Measurements from ENCODE around the gene IL10RA.
"Not testable (repeated sequence)": the region's sequence is repeated elsewhere in the genome, so short reads cannot be mapped to it uniquely, and the experiment has no call there.

IL10RA gene

DNA sequence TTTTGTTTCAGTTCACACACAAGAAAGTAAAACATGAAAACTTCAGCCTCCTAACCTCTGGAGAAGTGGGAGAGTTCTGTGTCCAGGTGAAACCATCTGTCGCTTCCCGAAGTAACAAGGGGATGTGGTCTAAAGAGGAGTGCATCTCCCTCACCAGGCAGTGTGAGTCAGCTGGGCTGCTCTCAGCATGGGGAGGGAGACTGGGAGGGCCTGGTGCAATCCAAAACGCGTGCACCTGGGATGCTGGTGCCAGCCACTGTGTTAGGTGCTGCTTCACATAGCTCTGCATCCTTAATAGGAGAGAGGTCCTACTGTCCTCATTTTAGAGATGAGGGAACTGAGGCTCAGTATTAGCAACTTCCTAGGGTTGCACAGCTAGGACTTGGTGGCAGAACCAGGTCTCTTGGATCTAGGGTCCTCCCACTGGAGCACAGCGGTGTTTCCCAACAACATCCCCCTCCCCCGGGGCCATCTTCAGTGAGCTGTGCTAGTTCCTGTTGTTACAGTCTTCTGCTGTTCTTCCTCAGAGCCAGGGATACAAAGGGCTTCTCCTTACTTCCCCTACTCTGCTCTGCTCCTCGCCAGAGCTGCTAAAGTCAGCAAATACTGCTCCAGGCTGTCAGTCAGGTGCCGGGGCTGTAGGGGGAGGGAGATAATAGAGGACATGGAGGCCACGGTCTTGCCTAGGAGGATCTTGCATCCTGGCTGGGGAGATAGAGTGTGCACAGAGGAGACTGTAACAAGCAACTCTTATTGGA is 8.0 kb downstream of the IL10RA start:
- DNase-seq = no peak

DNA sequence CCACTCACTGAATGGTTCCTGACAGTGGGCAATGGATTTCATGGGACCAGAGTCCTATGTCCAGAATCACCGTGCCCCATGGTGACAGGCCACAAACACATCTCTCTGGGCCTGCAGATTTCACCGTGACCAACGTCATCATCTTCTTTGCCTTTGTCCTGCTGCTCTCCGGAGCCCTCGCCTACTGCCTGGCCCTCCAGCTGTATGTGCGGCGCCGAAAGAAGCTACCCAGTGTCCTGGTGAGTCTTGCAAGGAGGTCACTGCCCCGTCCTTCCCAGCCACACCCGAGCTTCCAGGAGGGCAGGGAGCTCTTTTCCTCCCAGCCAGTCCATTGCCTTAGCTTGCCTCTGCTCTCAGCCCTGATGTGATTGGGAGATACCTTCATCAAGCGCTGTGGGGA is 9.3 kb downstream of the IL10RA start:
- DNase-seq = no peak

DNA sequence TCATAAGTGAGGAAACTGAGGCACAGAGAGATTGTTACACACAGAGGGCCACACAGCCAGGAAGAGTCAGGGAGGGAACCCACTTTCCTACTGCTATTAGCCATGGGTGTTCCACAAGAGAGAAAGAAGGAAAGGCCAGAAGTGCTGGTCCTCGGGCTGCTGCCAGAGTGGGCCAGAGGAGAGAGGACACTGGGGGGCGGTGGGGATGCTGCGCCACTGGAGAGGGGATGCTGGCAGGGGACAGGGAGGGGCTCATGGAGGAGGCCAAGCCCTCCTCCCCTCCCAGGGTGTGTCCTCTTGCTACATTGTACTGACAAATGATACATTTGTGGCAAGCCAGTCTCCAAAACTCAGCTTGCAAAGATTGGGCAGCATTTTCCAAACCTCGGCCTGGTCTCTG is 9.9 kb downstream of the IL10RA start:
- DNase-seq = no peak

- no peak for DNase-seq
Measured at GRCh38 chr11:117997406-117997805, 11.2 kb downstream of the IL10RA start.

GRCh38 chr11:117997823-117998579 is 11.8 kb downstream of the IL10RA start:
- no peak for DNase-seq

- DNase-seq = no peak
Measured at GRCh38 chr11:117998664-117999353, 12.6 kb downstream of the IL10RA start.

DNA sequence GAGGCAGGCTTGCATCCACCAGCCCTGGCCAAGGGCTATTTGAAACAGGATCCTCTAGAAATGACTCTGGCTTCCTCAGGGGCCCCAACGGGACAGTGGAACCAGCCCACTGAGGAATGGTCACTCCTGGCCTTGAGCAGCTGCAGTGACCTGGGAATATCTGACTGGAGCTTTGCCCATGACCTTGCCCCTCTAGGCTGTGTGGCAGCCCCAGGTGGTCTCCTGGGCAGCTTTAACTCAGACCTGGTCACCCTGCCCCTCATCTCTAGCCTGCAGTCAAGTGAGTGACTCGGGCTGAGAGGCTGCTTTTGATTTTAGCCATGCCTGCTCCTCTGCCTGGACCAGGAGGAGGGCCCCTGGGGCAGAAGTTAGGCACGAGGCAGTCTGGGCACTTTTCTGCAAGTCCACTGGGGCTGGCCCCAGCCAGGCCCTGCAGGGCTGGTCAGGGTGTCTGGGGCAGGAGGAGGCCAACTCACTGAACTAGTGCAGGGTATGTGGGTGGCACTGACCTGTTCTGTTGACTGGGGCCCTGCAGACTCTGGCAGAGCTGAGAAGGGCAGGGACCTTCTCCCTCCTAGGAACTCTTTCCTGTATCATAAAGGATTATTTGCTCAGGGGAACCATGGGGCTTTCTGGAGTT is 13.3 kb downstream of the IL10RA start:
- no peak for DNase-seq

DNA sequence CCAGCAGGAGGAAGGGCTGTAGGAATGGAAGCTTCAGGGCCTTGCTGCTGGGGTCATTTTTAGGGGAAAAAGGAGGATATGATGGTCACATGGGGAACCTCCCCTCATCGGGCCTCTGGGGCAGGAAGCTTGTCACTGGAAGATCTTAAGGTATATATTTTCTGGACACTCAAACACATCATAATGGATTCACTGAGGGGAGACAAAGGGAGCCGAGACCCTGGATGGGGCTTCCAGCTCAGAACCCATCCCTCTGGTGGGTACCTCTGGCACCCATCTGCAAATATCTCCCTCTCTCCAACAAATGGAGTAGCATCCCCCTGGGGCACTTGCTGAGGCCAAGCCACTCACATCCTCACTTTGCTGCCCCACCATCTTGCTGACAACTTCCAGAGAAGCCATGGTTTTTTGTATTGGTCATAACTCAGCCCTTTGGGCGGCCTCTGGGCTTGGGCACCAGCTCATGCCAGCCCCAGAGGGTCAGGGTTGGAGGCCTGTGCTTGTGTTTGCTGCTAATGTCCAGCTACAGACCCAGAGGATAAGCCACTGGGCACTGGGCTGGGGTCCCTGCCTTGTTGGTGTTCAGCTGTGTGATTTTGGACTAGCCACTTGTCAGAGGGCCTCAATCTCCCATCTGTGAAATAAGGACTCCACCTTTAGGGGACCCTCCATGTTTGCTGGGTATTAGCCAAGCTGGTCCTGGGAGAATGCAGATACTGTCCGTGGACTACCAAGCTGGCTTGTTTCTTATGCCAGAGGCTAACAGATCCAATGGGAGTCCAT is 14.1 kb downstream of the IL10RA start:
- no peak for DNase-seq

GRCh38 chr11:118000850-118001228 is 14.6 kb downstream of the IL10RA start:
- no peak for DNase-seq

DNA sequence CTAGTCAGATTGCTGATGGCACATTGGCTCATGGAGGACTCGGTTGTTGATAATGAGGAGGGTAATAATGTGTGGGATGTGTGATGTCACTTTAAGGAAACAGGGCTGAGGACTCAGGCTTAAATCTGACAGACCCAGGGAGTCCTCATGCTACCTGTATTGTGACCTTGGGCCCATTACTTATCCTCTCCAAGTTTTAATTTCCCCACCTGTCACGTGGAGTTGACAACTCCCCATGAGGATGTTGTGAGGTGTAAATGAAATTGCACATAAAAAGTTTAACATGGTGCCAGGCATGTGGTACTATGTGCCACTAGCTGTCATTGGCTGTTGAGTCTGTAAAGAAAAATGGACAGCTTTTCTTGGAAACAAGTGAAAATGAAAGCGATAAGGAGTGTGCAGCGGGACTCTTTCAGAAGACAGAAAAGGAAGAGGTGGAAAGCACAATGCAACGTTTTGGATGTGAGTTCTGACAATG is 15.3 kb downstream of the IL10RA start:
- peak; percentile 35 to 43 for DNase-seq

GRCh38 chr11:118002010-118002540 is 15.9 kb downstream of the IL10RA start:
- DNase-seq = peak; percentile 62 to 66

- DNase-seq = peak; percentile 57 to 65
Measured at GRCh38 chr11:118002541-118003423, 16.6 kb downstream of the IL10RA start.

DNA sequence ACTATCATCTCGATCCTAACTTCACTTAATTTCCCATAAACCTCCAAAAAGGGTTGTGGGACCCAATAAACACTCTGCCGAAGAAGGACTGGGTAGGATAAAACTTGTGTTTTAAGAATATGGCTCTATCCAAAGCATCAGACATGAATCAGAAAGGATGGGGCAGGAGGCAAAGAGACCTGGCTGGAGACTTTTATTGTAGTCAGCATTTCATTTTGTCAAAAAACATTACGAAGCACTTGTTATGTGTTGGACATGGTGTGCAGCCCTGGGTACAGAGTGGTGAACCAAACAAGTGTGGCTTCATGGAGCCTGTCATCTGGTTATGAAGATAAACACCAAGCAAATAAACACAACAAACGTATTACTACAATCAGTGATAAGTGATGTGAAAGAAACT is 17.3 kb downstream of the IL10RA start:
- DNase-seq = no peak

- no peak for DNase-seq
Measured at GRCh38 chr11:118004543-118005223, 18.5 kb downstream of the IL10RA start.

- DNase-seq = no peak
Measured at GRCh38 chr11:118005224-118006152, 19.3 kb downstream of the IL10RA start.

DNA sequence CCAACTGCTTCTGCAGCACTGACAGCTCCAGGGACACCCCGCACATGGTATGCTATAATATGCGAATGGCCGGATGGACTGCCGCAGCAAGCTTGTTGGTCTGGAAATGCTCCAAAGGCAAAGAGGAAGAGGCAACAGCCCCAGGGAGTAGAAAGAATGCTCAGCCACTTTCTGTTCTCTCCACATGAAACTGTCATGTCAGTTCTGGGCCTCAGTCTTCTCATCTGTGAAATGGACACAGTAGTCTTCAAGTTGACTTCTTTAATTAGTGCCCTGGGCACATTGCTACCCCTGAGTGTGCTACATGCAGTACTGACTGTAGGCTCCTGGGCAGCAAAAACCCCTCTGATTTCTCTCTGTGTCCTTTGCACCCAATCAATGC is 19.9 kb downstream of the IL10RA start:
- no peak for DNase-seq

- no peak for DNase-seq
Measured at GRCh38 chr11:118007040-118007439, 20.8 kb downstream of the IL10RA start.

GRCh38 chr11:118007563-118008270 is 21.5 kb downstream of the IL10RA start:
- DNase-seq = not testable (repeated sequence)

Data from activated CD4-positive, alpha-beta T cell treated with anti-CD3 and anti-CD28 coated beads for 4 hours (primary cell).